GM19395 (cell line): ENCODE data around the gene CISD3.

Experiments
- ATAC-seq: cut with Tn5 transposase; IDR thresholded peaks from one replicate; pipeline ENCODE4 v1.9.1; 2021; ENCODE audit warnings: mild to moderate bottlenecking, moderate library complexity; ENCODE audit not compliant: unreplicated experiment

Gene CISD3

DNA sequence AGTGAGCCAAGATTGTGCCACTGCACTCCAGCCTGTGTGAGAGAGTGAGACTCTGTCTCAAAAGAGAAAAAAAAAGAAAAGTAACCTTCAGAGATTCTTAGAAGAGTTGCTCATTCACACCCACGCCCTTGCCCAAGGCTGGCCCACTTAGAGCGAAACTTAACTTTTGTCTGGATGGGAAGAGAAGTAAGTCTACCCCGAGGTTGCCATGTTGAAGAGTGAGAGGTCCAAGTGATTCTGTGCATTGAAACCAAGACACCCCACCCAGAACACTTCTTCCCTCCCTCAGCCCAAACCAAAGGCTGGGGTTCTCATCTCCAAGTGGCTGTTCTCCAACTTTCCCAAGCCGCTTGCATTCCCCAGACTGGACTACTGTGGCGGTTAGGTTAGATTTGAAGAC lies 2.4 kb upstream of the CISD3 start:
- ATAC-seq, result no peak

DNA sequence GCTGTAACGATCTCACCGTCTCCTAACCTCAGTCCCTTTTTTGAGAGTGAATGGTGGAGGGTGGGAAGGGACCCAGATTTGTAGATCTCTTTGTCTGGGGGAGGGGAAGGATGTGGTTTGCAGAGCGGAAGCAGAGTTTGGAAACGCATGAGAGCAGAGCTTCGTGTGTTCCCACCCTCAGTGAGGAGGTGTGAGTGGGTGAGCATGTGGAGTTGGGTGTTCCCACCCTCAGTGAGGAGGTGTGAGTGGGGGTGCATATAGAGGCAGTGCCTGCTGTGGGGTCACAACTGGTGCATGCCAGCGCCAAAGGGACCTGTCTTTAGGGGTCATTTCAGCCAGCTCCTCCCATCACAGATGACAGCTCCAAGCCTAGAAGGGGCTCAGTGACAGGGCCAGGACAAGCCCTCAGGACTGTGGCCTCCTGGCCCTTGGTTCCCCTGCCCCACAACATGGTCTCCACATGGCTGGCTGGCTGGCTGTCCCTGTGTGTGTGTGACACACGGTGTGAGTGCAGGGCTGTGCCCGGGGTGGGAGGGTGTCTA lies 1.8 kb upstream of the CISD3 start:
- no peak for ATAC-seq

DNA sequence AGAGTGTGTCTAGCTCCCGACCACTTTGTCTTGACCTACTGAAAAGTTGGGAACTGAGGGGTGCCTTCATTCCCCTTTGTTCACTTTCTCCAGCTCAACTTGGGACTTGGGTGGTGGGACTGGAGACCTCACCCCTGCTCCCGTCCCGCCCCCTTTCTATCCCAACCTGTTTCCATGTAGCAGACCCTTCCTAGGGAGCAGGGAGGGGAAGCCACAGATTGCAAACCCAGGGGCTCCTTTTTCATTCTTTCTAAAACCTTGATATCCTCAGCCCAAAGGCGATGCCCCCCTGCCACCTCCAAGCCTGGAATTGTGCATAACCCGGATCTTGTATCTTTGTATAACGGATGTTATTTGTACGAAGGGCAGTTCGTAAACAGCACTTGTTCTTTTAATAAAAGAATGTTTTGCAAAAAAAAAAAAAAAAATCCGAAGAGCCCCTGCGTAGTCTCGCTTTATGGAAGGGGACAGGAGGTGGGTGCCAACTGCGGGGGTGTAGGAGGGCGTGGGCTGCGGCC lies 714 bp upstream of the CISD3 start:
- no peak for ATAC-seq

DNA sequence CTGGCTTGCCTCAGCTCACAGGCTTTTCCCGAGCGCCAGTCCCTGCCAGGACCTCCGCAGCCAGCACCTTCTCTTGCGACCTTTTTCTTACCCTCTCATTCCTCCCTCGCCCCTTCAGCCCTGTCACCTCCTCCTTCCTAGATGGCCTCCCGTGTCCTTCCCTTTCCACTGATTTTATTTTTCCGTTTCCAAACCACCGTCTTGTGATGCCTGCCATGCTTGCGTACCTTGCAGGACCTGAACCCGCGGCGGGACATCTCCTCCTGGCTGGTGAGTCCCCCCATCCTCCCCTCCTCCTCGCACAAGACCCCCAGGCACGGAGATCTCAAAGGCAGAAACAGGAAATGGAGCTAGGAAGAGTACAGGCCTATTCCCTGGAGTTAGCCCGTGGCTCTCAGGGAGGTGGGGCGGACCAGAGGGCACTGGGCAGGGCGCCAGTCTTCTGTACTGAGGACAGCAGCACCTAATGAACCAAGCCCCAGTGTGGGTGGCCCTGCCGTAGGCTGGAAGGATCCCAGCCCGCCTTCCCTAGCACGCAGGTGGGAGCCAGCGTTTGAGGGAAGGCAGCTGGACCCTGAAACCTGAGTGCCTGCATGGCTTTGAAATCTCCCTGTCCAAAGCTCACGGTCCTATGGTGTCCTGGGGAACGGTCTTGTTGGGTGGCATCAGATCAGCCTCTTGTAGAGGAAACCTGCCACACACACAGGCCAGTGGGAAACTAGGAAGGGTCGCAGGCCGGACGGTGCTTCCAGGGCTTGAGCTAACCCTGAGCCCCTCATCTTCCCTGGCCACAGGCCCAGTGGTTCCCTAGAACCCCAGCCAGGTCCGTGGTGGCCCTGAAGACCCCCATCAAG lies 612 bp downstream of the CISD3 start:
- ATAC-seq, result no peak

DNA sequence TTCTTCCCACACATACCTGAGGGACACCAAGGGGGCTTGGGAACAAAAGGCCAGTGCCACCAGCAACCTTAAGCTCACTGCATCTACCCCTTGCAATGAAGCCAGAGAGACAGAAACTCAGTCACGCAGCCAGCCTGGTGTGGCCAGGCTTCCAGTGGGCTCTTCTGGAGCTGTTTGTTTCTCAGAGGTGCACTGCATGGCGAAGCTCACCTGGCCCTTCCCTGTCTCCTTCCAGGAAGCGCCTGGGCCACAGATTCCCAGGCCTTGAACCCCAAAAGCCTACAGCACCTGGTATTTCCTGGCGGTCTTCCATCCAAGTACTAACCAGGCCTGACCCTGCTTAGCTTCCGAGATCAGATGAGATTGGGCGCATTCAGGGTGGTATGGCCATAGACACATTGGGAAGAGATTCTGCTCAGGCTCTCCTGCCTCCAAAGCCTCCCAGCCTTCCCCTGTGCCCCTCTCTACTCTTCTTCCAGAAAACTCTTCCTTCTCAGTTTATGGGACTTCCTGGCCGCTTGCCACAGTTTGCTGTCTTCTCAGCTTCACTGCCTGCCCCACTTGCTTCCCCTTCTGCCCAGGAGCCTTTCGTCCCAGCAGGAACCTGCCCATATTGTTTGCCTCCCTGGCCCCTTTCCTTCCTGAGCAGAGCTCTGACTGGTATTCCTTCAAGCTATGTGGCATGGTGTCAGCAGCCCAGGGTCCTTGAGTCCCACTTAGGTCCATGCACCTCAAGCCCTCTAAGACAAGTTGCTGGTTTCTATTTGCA lies 1.6 kb downstream of the CISD3 start:
- ATAC-seq, result no peak

DNA sequence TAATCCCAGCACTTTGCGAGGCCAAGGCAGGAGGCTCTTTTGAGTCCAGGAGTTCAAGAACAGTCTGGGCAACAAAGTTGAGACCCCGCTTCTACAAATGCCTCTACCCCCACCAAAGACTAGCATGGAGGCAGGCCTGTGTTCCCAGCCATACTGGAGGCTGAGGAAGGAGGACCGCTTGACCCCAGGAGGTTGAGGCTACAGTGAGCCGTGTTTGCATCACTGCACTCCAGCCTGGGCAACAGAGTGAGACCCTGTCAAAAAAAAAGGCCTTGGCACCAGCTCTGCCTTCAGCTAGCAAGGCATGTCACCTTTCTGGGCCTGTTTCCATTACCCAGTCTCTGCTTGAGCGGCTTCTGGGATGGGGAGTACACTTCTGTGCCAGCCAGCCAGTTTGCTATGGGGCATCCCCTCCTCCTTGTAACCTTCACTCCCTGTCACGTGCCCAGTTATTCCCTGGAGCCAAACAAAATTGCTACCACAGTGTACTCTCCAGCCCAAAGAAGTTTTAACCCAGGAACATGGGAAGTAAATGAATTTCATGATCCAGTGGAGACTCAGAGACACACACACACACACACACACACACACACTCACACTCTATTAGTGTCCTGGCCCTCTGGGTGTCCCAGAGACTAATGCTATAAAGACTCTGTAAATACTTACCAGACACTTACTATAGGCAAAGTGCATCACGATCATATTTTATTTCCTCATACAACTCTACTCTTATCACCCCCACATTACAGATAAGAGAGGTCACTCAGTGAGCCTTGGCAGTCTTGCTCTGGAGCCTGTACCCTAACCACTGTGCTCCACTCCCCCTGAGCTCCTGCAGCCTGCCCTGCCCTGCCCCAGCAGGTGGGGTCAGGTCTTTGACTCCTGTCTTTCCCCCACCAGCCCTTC lies 2.5 kb downstream of the CISD3 start:
- no peak for ATAC-seq

DNA sequence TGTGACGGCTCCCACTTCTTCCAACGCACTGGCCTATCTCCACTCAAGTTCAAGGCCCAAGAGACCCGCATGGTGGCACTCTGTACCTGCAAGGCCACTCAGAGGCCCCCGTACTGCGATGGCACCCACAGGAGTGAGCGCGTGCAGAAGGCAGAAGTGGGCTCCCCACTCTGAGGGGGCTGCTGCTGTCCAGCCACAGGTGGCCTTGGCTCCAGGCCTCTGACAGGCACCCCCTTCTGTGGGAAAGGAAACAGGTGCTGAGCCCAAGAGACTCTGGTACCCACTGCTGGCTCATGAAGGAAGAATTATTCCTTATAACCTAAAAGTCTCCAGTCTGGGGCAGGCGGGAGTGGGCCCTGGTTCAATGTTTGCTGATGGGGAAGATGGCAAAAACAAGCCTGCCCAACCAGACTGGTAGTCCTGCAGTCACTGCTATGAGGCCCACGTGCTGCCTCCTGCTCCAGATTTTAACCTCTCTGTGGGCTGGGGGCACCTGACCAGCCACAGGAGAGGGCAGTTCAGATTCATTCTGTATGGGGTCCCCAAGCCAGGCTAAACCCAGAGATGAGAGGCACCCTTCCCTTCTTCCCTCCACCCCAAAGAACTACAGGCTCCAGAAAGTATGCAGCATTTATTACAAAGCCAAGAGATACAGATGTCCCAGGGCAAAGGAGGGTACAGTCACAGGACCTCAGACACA lies 3.3 kb downstream of the CISD3 start:
- no peak for ATAC-seq

DNA sequence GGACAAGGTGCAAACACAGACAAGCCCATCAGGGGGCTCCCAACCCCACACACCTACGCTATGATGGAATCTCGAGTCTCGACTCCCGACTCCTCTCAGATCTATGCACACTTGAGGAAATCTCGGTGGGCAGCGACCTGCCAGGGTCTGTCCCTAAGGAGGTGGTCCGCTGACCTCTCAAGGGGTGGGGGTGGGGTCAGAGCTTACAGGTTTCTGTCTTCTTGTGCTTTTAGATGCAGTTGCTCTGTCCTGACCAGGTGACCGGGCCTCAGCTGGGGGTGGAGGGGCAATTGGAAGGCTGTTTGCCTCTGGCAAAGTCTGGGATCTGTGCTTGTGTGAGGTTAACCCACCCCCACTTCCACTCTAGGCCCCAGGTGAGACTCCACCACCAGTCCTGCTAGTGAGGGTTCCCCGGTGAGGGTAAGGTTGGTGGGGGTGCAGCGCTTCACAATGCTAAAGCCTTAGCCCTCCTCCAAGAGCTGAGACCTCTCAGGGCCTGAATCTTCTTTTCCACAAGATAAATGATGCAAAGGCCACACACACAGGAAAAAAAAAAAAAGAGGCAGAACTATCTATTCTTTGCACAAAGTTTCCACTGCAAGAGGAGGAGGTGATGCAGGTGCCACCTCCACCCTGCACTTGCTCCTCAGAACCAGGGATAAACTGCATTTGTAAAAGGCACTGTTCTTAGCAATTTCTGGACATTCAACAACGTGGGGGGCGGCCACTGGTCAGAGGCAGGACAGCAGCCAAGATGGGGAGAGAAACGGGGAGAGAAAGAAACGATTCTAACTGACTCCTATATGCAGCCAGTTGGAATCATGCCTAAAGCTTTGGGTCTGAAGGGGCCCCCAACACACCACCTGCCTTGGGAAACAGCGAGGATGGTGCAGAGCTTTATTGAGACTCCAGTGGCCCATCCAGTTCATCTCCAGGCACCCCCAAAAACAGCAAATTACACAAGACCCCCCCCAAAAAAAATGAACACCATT lies 4.1 kb downstream of the CISD3 start:
- ATAC-seq, result no peak

DNA sequence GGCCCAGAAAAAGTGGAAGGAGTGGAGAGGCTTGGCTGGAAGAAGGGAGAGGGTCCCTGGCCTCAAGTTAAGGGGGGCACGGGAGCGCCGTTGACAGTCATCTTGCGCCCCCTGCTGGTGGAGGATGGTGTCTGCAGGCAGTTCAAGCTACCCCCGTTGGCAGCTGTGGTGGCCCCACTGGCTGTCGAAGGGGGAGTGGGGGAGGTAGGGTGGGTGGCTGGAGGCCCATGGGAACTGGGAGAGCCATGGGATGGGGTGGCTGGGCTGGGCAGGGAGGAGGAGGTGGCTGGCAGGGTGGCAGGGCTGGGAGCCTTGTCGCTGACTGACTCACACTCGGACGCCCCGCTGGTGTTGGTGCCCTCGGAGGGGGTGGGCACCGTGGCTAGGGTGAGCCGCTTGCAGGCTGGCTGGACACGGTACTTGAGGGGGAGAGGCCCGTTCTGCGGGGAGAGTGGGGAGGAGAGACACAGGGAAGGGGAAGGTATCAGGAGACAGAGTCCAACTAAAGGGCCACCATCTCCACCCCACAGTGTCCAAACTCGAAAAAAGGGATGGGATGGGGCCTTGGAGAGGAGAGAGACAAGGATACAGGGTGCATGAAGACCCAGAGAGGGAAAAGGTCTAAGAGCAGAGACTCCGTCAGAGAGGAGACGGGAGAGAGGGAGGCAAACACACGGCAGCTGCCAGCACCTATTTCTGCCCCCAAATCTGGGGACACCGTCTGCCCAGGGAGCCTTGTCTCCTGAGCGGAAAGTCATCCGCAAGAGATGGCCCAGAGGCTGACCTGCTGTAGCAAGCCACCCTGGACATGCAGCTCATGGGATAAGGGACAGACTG lies 5.2 kb downstream of the CISD3 start:
- no peak for ATAC-seq

DNA sequence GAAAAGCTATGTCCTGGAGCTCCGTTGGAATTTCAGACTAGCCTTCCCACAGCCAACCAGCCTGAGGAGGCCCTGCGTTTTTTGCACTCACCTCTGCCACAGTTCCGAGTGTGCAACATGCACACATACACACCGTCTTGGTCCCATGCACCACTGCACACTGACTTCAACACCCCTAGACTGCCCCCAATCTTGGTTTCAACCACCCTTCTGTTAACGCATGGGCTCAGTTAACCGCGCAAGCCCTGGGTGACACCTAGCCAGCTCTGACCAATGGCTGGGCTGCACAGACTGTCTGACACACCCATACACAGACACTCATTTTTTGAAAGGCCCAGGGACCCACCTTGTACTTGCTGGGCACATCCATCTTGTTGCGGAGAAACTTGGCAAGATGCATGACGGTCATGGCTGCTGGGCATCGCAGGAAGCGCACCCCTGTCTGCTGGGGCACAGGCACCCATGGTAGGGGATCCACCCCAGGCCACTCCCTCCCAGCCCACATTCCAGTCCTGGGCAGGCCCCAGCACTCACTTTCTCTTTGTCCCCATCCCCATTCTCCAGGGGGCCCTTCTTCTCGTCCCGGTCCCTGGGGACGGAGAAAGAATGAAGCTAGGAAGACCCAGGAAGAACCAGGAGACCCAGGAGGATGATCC lies 8.0 kb downstream of the CISD3 start:
- no peak for ATAC-seq

DNA sequence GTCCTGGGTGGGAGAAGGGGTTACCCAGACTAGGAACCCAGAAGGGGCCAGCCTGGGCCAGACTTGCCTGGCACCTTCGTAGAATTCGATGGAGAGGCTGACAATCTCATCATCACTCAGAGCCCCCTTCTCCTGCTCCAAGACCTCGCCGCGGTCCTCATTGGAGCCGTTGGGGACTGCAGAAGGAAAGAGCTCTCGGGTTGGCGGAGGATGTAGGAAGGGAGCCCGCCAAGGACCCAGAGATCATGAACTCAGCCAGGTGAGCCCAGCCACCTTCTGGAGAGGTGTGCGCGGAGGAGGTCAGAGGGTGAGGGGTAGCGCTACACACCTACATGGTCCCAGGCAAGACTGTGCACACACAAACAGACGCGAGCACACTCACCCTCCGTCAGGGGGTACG lies 8.5 kb downstream of the CISD3 start:
- no peak for ATAC-seq

DNA sequence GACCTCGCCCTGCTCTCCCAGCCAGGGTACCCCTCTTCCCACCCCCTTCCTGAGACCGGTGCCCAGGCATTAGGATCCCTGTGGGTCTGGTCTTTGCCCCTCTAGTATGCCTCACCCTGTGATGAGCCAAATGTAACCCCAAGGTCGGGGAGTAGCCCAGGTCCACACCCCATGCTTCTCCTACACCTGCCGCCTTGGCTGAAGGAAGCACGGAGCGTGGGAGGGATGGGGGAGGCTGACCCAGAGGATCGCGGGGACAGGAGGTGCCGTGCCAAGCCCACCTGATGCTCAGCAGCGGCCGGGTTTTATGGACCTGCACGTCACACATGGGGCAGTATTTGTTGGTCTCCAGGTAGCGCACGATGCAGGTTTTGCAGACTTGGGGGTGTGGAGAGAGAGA lies 9.2 kb downstream of the CISD3 start:
- ATAC-seq, result no peak

DNA sequence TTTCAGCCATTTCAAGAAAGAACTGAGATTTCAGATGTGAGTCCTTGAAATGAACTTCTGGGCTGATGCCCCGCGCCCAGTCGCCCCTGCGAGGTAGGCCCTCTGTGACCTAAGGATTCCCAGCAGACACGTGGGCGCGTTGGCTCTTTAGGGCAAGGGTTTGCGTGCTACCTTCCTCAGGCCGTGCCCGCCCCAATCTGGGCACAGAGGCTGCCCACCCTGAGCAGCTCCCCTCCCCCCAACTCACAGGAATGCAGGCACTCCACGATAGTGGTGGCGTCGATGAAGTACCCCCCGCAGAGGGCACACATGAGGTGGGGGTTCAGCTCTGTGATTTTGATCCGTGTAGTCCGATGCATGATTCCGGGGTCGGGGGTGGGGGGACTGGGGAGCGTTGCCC lies 9.9 kb downstream of the CISD3 start:
- ATAC-seq, result no peak

DNA sequence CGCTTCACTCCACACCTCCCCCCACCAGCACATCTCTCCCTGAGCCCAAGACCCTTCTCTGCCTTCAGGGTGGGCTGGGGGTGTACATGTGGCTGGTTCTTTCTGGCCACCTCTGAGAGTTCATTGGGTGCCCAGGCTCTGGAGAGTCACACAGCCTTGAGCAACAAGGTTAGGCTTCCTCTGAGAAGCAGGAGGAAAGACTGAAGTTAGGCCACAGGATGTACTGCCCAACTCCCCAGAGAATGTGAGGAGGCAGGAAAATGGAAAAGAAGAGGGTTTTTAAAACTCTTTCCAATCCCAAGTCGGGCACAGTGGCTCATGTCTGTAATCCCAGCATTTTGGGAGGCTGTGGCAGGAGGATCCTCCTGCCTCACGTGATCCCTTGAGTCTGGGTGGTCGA lies 10.7 kb downstream of the CISD3 start:
- ATAC-seq, result no peak

DNA sequence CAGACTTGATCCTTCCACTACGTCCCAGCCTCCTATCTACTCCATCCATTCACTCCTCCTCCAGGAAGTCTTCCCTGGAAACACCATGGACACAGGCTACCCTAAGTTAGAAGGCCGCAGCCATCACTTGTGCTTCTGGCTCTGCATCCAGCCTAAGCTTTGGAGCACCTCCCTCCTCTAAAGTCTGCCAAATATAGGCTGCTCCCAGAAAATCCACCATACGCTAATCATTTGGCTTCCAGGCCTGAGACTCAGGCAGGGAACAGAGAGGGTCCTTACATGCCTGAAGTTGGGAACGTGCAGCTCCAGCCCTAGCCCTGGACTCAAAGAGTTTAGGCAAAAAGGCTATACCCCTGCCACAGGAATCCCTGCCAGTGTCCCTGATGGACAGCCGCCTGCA lies 11.3 kb downstream of the CISD3 start:
- ATAC-seq, result no peak

DNA sequence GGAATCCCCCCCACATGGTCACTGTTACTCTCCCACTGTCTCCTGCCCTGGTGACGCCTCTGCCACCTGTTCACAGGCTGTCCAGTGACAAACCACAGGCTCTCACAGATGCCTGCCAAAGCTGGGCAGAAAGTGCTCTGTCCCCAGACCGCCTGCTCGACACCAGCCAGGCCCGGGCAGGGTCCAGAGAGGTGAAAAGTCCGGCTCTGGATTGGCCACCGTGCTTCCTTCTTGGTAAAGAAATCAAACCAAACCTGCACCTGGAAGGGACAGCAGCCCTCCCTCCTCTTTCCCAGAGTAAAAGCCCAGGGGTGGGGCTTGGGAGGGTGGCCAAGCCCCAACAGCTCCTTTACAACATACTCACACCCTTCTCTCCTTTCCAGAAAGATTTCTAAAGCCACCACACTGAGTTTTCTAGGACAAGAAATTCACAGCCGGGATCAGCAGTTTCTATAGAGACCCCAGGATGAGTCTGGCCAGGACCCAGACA lies 11.8 kb downstream of the CISD3 start:
- ATAC-seq, result no peak
